SH-SY5Y (cell line): Measurements from ENCODE around the gene ACER2.

ENCODE experiments used
- GATA2 ChIP-seq: IDR thresholded peaks from 2 replicates; pipeline ENCODE4 v1.6.1; 2011; ENCODE audit warnings: mild to moderate bottlenecking, low read depth, low read length
- GATA3 ChIP-seq: IDR thresholded peaks from 2 replicates; pipeline ENCODE4 v1.6.1; 2011; ENCODE audit warnings: low read depth, mild to moderate bottlenecking, low read length, moderate library complexity

DNA sequence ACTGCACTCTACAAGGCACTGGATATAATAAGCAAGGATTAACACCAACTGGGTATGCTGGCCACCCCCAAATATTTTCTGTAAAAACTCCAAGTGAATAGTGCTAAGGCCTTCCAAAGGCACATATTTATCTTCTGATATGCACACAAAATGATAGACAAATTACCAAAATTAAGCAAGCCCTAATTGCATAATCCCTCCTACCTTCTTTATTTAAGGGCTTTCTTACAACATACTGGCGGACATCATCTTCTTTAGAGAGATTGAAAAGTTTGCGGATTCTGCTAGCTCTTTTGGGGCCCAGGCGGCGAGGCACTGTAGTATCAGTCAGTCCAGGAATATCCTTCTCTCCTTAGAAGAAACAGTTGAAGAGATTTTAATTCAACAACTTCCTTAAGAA lies 30.6 kb upstream of the ACER2 start:
- TF ChIP-seq GATA3 (no peak), GATA2 (no peak)
